NCI-H2107 treated with DMSO at 0.1 percent for 48 hours (cell line): Measurements from ENCODE around the gene PPP1CA.

Source experiments
- DNase-seq: peaks from one replicate; lab custom pipeline; 2025; ENCODE audit not compliant: unreplicated experiment; lab: John Stamatoyannopoulos, UW

The PPP1CA gene

GRCh38 chr11:67370351-67371076 lies 31.1 kb downstream of the PPP1CA start:
- no peak for DNase-seq

GRCh38 chr11:67369801-67370284 lies 31.8 kb downstream of the PPP1CA start:
- no peak for DNase-seq

GRCh38 chr11:67369275-67369674 lies 32.4 kb downstream of the PPP1CA start:
- no peak for DNase-seq

- no peak for DNase-seq
Measured at GRCh38 chr11:67368621-67369020, 33.0 kb downstream of the PPP1CA start.

- DNase-seq: no peak
Measured at GRCh38 chr11:67367761-67368227, 33.9 kb downstream of the PPP1CA start.

- DNase-seq: no peak
Measured at GRCh38 chr11:67366961-67367760, 34.5 kb downstream of the PPP1CA start.

GRCh38 chr11:67366546-67366945 lies 35.1 kb downstream of the PPP1CA start:
- DNase-seq: no peak

GRCh38 chr11:67365736-67366444 lies 35.8 kb downstream of the PPP1CA start:
- DNase-seq: no peak

- no peak for DNase-seq
Measured at GRCh38 chr11:67364783-67365722, 36.6 kb downstream of the PPP1CA start.

- no peak for DNase-seq
Measured at GRCh38 chr11:67364169-67364568, 37.5 kb downstream of the PPP1CA start.

GRCh38 chr11:67357831-67358670 lies 43.6 kb downstream of the PPP1CA start:
- DNase-seq: no peak

GRCh38 chr11:67356864-67357561 lies 44.6 kb downstream of the PPP1CA start:
- peak; percentile 18 for DNase-seq

GRCh38 chr11:67356387-67356863 lies 45.2 kb downstream of the PPP1CA start:
- no peak for DNase-seq

GRCh38 chr11:67355794-67356386 lies 45.8 kb downstream of the PPP1CA start:
- DNase-seq: no peak

- DNase-seq: no peak
Measured at GRCh38 chr11:67355023-67355793, 46.5 kb downstream of the PPP1CA start.

GRCh38 chr11:67354075-67355022 lies 47.3 kb downstream of the PPP1CA start:
- DNase-seq: no peak
